ENCODE results near the gene SDHD.

SDHD gene

DNA sequence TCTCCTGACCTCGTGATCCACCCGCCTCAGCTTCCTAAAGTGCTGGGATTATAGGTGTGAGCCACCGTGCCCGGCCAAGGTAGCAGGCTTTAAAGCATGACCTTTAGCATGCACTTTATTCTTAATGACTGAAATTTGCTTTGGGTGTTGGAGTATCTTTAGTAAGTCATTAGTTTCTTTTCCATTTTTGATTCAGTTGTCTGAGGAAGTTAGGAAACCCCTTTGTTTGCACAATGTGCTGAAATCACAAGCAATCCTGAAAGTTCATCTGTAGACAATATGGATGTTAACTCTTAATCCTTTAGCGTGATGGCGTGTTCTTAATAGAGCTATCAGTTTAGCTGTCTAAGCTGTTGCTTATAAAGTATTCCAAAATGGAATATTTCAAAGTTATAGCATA lies 16.8 kb downstream of the SDHD start:
- DNase-seq = no peak

DNA sequence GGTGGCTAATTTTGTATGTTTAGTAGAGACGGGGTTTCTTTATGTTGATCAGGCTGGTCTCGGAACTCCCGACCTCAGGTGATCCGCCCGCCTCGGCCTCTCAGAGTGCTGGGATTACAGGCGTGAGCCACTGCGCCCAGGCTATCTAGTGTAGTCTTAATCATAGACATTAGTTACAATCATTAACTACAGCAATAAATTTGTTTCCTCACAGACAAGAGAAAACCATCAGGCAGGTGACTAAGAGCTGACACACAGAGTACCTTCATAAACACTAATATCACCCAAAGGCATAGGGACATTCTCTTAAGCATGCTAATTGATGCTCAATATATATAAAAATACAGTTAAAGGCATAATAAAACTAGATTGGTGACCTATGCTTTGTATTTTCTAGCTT lies 19.4 kb downstream of the SDHD start:
- no peak for DNase-seq

DNA sequence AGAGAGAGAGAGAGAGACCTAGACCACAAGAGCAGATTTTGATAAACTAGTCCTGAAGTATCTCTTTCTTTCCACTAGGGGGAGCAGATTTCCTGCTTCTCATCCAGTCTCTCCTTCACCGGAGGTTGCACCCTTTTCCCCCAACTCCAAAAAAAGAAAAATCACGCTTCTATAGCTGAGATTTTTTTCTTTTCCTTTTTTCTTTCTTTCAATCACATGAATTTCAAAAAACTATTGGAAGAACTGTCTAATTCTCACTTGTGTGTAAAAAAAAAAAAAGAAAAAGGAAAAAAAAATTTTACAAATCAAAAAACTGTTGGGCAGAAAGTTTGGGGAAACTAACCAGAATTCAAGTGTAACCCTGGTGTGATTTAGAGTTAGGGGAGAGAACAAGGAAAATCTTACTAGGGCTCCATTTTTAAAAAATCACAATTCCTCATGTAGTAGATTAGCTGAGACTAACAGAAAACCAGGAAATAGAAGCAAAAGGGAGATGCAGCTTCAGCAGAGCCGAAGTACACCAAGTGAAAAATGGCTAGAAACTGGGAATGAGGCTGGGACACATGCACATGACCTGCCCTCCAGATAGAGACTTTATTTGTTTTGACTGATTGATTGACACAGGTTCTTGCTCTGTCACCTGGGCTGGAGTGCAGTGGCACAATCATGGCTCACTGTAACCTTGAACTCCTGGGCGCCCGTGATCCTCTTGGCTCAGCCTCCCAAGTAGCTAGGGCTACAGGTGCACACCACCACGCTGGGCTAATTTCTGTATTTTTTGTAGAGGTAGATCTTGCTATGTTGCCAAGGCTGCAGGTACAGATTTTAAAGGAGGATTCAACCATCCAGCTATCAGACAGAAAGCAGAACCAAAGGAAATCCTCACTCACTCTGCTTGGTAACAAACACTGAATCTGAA lies 27.1 kb downstream of the SDHD start:
- DNase-seq = peak in 2 of 14 donors; percentile 2 to 3

DNA sequence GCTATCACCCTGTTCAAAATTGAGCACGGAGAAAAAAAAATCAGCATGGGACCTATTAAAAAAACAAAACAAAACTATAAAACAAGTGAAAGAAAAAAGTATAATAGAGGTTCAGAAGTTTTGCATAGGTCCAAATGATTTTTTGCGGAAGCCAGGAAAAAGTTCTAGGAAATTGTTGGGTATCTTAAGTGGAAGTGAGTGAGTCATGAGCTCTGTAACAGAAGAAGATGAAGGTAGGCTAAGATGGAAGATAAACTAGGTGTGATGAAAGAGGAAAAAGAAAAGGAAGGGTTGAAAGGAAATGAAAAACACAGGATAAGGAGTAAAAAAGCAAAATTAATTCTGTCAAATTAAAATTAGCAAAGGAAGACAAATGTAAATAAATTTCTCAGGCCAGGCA lies 27.8 kb downstream of the SDHD start:
- no peak for DNase-seq

DNA sequence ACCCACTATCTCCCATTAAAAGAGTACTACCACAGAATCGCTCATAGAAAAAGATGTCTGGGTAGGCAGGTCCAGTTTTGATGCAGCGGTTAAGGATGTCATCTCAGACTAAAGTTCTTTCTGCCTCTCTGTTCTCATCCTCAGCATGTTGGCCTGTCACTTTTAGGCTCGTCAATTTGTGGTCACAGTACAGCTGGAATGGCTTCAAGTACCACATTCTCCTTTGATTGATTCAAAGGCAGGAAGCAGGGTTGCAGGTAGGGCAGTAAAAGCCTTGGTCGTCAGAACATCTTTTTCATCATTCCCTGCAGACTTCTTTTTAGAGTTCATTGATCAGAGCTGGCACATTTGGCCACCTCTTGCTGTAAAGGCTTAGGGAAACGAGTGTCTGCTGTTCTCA lies 28.7 kb downstream of the SDHD start:
- DNase-seq = no peak

DNA sequence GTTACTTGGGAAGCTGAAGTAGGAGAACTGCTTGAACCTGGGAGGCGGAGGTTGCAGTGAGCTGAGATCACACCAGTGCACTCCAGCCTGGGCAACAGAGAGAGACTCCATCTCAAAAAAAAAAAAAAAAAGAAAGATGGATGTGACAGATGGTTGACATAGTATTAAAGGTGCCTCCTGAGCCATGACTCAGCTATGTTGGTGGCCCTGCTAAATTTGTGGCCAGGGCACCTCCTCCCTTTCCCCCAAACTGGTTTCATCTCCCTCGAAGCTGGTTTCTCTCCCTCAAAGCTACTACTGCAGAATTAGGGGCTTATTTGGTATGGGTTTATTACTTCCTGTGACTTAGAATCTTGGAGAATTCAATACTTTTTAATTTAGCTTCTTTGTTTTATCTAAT lies 31.5 kb downstream of the SDHD start:
- no peak for DNase-seq

DNA sequence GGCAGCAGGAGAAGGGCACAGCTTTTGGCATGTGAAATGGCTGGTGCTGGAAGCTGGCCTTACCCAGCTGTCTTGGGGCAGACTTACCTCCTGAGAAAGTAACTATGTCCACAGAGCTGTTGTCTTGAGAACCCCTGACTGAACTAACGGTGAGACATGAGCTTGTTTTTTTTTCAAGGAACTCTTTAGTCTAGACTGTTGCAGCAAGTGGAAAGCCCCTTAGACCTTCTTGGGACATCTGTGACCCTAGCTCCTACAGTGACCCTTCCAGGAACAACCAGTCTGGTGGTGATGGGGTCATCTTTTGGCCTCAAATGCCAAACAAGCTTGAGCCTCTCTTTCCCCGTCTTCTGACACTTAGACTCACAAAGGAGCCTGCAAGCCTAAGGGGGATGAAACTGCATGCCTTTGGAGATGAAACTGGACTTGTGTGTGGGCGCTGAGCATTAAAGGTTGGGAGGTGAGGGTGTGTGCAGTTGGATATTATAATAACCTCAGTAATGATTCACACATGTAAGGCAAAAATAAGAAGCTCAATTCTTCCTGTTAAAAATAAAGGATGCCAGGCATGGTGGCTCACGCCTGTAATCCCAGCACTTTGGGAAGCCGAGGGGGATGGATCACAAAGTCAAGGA lies 35.4 kb downstream of the SDHD start:
- no peak for DNase-seq

DNA sequence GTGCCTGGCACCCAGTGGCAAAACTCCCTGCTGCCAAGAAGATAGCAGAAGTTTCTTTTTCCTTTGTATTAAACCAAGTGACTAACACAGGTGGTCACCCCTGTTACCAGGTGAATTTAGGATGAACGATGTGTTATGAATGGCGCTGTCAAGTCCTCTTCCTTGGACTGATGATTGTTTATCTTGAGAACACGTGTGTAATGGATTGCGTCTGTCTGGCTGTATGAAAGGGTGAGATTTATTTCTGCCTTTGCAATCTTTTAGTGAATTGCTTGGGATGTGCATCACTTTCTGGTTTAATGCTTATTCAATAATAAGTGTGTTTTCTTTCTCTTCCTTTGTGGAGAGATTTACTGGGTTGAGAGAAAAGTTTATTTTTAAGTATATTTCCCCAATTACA lies 36.5 kb downstream of the SDHD start:
- no peak for DNase-seq

DNA sequence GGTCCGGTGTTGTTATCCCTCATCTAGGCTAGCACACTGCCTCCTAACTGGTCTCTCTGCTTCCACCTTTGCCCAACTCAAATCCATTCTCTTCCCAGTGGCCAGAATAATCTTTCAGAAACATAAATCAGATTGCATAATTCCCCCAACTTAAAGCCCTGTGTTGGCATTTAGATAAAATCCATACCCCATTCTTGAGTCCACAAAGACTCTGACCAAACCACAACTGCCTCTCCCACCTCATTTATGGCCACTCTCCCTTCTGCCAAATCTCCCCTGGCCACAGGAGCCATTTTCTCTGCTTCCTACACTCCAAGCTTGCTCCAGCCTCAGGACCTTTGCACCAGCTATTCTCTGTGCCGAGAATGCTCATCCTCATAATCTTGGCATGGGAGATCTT lies 40.4 kb downstream of the SDHD start:
- DNase-seq = no peak

DNA sequence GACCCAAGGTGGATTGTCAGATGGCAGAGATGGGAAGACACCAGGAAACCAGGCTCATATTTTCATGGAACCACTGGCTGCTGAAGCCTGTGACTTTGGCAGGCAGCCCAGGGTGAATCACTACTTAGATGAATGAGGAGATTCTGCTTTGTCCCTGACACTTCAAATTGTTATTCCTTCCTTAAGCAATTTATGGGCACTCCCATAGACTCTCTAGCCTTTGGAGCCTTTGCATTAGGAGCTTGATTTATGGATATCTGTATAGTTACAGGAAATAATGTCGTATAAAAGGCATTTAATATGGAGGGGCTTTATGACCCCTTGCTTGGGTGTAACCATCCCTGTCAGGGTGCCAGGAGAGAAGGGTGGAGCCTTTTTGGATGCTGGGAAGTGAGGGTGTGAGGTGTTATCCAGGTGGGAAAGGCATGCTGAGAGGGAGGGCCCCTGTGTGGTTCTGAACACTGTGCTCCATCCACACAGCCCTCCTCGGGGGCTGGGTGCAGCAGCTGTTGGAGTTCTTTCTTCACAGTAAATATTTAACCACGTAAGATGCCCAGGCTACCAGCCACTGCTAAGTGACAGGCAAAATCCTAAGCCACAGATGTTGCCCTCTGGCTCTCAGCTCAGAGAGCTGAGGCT lies 41.9 kb downstream of the SDHD start:
- DNase-seq = peak in 4 of 14 donors; percentile 5 to 51 (median 24)

DNA sequence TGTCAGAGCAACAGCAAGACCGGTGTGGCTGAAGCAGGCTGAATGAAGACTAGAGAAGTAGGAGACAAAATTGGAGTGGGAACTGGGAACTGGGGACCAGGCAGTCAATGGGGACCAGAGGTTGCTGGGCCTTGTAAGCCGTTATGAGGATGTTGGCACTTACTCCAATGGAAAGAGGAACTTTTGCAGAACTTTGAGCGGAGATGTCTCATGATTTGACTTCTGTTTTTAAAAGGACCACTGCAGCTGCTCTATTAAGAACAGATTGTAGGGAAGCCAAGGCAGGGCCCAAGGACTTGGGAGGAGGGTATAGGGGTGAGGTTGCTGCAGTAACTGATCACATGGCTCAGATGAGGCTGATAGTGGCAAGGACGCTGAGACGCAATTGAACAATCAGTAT lies 43.0 kb downstream of the SDHD start:
- DNase-seq = peak in 5 of 14 donors; percentile 9 to 40 (median 22)

DNA sequence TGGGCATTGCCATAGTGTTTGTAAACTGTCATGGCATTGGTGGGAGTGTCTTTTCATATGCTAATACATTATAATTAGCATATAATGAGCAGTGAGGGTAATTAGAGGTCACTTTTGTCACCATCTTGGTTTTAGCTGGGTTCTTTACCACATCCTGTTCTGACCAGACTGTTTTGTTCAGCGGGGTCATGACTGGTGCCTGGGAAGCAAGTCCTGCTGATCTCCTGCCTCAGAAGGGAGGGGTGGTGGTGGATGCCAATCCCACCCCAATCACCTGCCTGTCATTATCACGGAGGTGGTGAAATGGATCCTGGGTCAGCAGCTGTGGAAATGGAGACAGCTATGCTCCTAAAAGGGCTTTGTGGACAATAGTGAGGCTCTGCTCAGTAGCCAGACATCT lies 46.1 kb downstream of the SDHD start:
- DNase-seq = no peak

DNA sequence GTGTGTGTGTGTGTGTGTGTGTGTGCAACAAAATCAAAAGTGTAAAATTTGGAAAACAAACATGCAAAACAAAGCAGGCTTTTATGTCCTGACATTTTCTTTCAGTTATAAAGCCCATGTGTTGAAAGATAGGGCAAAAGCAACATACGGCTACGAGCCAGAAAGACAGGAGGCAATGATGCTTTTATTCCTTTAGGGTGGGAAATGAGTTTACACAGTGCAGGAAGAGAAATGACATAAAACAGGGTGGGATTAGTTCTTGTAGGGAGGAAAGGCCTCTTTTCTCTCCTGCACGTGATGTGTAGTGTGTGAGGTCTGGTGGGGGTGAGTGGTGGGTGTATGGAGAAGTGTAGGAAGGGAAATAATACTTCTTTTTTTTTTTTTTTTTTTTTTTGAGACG lies 47.8 kb downstream of the SDHD start:
- no peak for DNase-seq

DNA sequence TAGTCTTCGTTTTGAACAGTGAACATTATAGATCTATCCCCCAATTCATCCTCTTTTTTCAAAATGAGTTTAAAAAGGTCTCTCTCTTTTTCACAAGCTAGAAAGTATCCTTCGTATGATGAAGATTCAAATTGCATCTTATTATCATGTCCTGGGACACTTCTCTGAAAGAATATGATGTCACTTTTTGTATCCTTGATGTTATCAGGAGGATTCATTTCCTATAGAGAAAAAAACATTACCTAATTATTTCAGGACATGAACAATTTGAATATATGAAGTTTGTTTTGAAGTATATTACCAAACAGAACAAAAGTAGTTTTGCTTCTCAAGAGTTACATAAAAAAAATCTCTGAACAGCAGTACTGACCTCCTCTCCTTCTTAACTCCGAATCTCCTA lies 56.9 kb downstream of the SDHD start:
- no peak for DNase-seq

Measured in C1 segment of cervical spinal cord (tissue), 14 donors.